NCI-H146 (cell line): ENCODE measurements around the gene ASB3.
"Not testable (repeated sequence)": the region's sequence is repeated elsewhere in the genome, so short reads cannot be mapped to it uniquely, and the experiment has no call there.

Experiments used
- DNase-seq: peaks from one replicate; lab custom pipeline; 2025; lab: John Stamatoyannopoulos, UW

ASB3 gene

DNA sequence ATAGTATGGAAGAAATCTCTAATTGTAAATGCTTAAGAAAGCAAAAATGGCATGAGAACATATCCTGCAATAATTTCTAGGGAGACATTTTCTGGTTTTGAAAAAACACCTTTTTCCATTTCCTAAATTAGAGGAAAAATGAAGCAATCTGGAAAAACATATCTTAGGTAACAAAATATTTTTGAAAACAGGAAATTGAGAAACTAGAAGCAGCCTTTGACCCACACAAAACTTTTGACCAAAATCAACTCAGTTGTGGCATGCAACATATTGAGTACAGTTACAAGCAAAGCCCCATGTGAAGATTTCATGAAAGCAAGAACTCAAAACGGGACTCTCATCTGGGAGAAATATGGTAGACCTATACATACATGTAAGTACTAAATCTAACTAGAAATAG lies 47.7 kb downstream of the ASB3 start:
- DNase-seq: no peak

DNA sequence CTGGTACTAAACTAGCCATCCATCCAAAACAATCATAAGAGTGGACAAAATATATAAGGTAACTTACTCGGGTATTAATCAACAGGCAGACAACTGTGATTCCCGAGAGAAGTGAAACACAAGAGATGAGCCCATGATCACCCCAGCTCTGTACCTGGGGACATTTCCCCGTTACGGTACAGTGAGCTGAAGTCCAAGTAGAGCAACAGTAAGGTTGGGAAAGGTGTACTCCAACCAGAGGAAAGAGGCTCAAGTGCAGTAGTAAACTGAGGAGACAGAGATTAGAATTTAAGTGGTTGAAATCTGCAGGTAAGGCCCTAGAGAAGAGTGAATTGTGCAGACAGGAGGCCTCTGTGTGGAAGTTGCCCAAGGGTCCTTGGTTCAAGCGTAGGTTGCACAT lies 49.7 kb downstream of the ASB3 start:
- DNase-seq: no peak

- no peak for DNase-seq
Measured at GRCh38 chr2:53729143-53729762, 57.5 kb downstream of the ASB3 start.

DNA sequence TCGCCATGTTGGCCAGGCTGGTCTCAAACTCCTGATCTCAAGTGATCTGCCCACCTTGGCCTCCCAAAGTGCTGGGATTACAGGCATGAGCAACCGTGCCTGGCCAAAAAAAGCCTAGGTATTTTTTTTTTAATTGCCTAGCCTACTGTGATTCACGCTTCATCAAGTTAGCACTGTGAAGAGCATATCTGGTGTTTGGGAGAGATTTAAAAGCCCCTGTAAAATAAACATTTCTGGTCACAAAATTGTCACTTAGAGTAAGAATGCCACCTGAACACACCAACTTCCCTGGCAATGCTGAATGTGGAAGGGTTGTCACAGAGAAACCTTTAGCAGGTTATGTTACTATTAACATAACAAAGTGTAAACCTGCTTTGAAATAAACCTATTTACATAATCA lies 58.8 kb downstream of the ASB3 start:
- no peak for DNase-seq

DNA sequence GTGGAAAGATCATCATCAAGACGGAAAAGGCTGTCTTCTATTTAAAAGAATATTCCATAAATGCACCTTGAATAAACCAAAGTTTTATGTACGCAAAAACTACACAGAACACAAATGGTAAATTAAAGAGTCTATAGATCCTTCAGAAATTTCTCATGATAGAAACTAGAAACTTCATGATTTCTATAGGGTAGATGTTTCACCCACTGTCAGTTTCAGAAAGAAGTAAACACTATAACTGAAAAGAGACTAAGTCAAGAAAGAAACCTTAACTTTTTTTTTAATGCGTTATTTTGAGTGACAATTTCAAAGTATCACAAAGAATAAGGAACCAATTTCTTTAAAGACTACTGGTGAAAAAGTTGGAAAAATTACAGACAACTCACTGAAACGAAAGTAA lies 61.1 kb downstream of the ASB3 start:
- DNase-seq: no peak

DNA sequence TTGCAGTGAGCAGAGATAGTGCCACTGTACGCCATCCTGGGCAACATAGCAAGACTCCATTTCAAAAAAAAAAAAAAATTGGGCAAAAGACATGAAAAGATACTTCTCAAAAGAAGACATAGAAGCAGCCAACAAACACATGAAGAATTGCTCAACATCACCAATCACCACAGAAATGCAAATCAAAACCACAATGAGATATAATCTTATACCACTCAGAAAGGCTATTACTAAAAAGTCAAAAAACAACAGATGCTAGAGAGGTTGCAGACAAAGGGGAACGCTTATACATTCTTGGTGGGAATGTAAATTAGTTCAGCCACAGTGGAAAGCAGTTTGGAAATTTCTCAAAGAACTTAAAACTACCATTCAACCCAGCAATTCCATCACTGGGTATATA lies 62.2 kb downstream of the ASB3 start:
- no peak for DNase-seq

- not testable (repeated sequence) for DNase-seq
Measured at GRCh38 chr2:53720944-53721343, 65.8 kb downstream of the ASB3 start.

- DNase-seq: no peak
Measured at GRCh38 chr2:53715568-53715967, 71.2 kb downstream of the ASB3 start.

GRCh38 chr2:53711271-53711780 lies 75.4 kb downstream of the ASB3 start:
- no peak for DNase-seq

- no peak for DNase-seq
Measured at GRCh38 chr2:53708988-53709387, 77.8 kb downstream of the ASB3 start.

- DNase-seq: no peak
Measured at GRCh38 chr2:53701221-53701620, 85.5 kb downstream of the ASB3 start.

DNA sequence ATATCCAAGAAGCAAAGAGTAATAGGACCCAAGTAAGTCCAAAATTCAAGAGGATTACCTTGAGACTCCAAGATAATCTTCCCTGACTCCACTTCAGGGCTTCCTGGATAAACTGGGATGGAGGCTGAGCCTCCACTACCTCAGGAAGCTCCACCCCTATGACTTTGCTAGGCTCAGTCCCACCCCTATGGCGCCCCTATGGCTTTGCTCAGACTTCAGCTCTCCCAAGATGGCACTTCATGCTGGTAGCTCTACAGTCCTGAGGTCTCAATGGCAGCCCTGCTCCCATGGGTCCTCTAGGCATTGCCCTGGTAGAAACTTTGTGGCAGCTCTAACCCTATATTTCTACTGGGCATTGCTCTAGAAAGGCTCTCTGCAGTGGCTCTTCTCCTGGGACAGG lies 89.1 kb downstream of the ASB3 start:
- no peak for DNase-seq

DNA sequence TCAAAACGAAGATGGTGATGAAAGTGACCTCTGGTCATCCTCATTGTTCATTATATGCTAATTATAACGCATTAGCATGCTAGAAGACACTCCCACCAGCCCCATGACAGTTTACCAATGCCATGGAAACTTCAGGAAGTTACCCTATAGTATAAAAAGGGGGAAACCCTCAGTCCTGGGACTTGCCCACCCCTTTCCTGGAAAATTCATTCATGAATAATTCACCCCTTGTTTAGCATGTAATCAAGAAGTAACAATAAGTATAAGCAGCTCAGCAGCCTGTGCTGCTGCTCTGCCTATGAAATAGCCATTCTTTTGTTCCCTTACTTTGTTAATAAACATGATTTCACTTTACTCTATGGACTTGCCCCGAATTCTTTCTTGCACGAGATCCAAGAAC lies 89.7 kb downstream of the ASB3 start:
- DNase-seq: no peak

DNA sequence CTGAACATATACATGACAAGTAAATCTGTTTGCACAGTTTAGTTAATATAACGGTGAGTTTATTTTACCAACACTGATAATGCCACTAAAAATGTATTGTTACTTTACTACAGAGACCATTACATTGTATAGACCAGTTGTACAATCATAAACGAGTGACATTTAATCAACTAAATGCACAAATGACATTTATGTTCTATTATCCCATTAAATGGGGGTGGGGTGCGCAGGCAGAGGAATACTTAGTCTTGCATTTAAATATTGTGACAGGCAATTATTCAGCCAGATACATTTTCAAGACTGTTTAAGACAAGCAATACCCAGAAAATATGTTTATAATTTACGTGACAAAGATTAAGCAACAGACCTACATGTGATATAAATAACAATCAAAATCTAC lies 91.2 kb downstream of the ASB3 start:
- DNase-seq: no peak

GRCh38 chr2:53694096-53694771 lies 92.5 kb downstream of the ASB3 start:
- no peak for DNase-seq

GRCh38 chr2:53690876-53691275 lies 95.9 kb downstream of the ASB3 start:
- DNase-seq: no peak

- DNase-seq: no peak
Measured at GRCh38 chr2:53672881-53673522, 113.8 kb downstream of the ASB3 start.

- DNase-seq: no peak
Measured at GRCh38 chr2:53670331-53670730, 116.4 kb downstream of the ASB3 start.

DNA sequence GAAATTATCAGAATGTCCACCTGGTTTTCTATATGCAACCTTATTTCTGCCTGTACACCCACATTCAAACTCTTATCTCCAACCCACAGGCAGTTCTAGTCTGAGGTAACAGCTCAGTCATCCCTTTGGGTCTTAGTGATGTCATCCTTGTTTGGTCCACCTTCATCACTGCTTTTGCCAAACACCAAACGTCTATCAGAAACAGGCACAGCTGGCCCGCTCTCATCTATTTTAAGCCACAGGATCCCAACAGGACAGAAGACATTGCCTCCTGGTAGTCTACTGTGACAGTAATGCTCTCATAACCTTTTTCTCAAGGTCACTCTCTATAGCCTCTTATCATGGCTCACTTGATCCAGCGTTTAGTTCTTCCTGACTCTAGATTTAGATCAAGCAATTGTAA lies 118.1 kb downstream of the ASB3 start:
- no peak for DNase-seq

- DNase-seq: not testable (repeated sequence)
Measured at GRCh38 chr2:53667130-53667529, 119.6 kb downstream of the ASB3 start.

- DNase-seq: no peak
Measured at GRCh38 chr2:53660886-53661285, 125.9 kb downstream of the ASB3 start.

DNA sequence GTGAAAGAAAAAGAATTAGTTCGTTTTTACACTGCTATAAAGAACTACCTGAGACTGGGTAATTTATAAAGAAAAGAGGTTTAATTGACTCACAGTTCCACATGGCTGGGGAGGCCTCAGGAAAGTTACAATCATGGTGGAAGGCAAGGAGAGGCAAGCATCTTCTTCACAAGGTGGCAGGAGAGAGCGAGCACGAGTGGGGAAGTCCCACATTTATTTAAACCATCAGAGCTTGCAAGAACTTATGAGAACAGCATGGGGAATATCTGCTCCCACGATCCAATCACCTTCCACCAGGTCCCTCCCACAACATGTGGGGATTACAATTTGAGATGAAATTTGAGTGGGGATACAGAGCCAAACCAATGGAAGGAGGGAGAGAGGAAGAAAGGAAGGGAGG lies 128.3 kb downstream of the ASB3 start:
- not testable (repeated sequence) for DNase-seq

DNA sequence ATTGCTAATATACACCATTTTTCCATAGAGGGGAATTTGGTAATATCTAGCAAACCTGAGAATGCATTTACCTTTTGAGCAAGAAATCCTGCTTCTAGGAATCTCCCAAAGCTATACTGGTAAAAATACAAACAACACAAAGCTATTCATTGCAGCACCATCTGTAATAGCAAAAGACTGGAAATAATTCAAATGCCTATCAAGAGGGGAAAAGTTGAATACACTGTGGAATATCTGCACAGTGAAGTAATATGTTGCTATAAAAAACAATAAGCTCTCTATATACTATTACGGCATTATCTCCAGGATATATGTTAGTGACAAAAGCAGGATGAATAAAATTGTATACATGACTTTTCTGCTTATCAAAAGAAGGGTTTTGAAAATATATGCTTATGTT lies 131.5 kb downstream of the ASB3 start:
- DNase-seq: no peak
